Activated T-cell treated with anti-CD3 and anti-CD28 coated beads for 1 hour (primary cell): Measurements from ENCODE around the gene BTBD16.

Experiments
- DNase-seq: peaks from one replicate; pipeline ENCODE4 v3.0.0-alpha.2; 2020; ENCODE audit warnings: low read depth

BTBD16 gene

DNA sequence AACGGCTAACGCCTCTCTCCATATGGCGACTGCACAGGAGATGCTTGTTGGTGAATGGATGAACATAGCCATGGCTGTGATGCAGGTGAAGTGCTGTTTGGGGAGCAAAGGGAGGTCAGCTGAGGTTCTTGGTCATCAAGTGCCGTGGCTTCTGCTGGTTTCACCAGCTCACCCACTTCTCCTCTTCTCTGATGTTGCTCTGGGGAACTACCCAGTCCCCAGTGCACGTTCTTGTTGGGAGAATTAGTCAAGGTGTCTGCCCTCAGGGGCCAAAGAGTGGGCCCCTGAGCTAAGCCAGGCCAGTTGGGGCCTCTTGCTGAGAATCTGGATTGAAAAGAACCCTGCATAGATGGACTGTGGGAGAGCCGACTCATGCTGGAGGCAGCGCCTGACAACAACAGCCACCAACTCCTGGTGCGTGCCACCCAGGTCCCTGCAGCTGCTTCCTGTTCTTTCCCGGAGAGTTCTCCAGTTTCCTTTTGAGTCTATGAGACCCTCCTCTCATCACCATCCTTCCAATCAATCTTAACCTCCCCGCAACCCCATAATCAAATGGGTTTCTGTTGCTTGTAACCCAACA is 3.0 kb downstream of the BTBD16 start:
- DNase-seq: no peak

DNA sequence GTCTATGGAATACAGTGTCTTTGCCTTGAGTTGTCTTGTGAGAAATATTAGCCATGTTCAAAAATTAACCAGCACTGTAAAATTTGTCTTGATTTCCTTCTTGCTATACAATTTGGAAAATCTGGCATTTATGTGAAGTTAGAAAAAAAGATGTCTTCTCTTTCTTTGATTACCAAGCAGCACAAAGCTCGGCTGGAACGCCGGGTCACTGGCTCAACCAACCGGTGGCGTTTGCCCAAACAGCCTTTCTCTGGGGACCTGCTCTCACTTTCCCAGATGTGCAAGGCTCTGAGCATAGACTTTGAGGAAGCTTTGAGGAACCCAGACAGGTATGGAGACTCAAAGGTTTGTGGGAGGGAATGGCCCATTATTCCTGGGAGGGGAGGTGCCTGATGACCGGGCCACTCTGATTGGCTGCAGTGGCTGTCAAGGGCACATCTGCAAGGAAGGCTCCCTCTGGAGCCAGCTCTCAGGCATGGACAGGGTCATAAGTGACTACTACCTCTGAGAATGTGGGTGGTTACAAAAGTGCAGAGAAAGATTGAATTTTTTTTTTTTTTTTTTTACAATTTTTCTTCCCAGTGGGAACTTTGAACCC is 5.6 kb downstream of the BTBD16 start:
- no peak for DNase-seq

DNA sequence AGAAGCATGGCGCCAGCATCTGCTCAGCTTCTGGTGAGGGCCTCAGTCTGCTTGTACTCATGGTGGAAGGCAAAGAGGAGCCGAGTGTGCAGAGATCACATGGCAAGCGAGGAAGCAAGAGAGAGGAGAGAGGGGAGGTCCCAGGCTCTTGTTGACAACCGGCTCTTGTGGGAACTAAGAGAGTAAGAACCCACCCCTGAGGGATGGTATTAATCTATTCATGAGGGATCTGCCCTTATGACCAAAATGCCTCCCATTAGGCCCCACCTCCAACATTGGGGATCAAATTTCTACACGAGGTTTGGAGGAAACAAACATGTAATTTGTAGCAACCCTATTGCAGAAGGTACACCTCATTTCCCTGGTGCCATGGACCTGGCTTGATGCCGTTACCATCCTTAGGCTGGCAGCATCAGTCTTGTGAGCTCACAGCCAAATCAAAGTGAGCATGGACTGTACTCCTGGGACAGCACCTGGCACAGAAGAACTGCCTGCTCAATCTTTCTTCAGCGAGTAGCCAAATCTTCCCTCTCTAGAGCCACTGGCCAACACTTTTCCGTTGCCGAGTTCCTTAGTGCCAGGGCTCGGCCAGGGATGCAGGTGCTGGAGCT is 6.5 kb downstream of the BTBD16 start:
- DNase-seq: no peak

- DNase-seq: no peak
These were observed 8.6 kb downstream of the BTBD16 start for GRCh38 chr10:122279725-122280141.

GRCh38 chr10:122280156-122280555 is 9.1 kb downstream of the BTBD16 start:
- DNase-seq: no peak

- no peak for DNase-seq
These were observed 10.0 kb downstream of the BTBD16 start for GRCh38 chr10:122281018-122281626.

DNA sequence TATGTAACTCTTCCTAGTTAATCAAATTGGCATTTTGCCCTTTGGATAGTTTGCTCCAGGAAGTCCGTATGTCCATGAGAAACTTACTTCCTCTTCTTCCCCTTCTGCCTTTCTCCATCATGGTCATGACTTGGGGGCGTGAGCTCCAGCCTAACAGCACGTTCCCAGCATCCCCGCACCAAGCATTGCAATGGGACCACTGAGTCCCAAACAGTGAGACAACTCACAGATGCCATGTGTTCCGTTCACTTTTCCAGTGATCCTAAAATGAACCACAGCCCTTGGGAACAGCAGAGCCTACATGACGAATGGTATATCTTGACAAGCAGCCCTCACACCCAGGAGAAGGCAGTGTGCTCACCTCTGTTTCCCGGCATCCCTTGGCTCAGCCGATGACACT is 10.7 kb downstream of the BTBD16 start:
- DNase-seq: no peak

DNA sequence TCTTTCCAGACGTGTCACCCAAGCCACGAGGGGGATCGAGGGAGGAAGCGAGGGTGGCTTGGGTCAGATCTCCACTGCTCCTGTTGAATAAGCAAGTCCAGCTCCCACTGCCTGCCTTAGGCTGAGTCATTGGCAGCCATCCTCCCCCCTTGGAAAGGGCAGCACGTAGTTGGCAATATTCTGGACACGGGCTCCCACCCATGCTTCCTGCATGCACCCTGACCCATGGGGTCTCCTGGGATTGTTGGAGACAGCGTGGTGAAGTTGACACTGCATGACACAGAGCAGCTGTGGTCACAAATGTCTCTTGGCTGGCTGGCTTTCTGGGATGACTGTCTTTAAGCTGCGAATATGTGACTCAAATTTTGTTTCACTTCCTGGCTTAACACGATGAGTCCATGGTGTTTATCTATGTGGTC is 11.2 kb downstream of the BTBD16 start:
- DNase-seq: no peak

DNA sequence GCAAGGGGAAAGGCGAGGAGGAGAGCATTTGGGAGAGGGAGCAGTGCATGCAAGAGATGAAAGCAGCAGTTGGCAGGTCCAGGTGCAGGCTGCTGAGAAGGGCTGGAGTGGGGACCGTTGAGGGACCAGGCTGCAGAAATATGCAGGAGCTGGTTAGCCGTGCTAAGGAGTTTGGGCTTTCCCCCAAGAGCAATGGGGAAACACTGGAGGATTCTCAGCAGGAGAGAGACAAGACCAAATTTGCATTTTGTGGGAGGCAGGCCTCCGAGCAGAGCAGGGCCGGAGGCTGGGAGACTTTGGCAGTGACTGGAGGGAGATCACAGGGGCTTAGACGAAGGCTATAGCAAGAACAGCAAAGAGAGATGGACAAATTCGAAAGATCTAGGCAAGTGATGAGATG is 11.8 kb downstream of the BTBD16 start:
- DNase-seq: no peak

GRCh38 chr10:122285506-122286444 is 14.7 kb downstream of the BTBD16 start:
- DNase-seq: no peak

GRCh38 chr10:122286867-122287266 is 15.8 kb downstream of the BTBD16 start:
- no peak for DNase-seq

DNA sequence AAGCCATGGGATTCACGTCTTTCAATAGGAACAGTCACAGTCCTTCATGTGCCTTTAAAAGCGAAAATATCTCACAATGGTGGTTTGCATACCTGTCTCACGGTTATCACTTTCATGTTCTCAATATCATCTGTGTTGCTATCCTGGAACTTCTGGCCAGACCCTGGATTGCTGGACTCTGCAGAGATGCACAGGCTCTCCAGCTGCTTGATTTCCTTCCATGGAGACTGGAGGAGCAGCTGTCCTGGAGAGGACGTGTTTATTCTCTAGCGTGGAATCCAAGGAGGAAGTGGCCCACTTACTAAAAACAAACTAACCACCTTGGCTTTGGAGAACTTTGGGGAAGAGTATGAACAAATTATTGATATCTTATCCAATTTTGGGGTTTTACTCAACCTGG is 16.5 kb downstream of the BTBD16 start:
- no peak for DNase-seq

GRCh38 chr10:122288262-122288661 is 17.2 kb downstream of the BTBD16 start:
- no peak for DNase-seq

GRCh38 chr10:122288917-122289316 is 17.8 kb downstream of the BTBD16 start:
- DNase-seq: no peak

DNA sequence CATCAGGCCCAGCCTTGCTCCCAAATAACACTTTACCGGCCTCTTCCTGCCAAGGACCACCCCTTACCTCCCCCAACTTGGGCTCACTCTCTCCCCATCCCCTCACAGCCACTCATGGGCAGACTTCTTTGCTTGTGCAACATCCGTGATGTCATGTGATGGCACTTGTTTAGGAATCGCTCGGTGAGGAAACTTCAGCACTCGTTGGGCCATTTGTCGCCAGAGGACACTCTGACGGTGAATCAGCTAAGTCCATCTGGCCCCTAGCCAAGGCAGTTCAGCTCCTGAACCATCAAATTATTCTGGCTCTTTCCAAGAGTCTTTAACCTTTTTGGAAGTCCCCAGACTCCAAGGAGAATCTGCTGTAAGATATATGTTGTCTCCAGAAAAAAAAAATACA is 19.2 kb downstream of the BTBD16 start:
- no peak for DNase-seq

DNA sequence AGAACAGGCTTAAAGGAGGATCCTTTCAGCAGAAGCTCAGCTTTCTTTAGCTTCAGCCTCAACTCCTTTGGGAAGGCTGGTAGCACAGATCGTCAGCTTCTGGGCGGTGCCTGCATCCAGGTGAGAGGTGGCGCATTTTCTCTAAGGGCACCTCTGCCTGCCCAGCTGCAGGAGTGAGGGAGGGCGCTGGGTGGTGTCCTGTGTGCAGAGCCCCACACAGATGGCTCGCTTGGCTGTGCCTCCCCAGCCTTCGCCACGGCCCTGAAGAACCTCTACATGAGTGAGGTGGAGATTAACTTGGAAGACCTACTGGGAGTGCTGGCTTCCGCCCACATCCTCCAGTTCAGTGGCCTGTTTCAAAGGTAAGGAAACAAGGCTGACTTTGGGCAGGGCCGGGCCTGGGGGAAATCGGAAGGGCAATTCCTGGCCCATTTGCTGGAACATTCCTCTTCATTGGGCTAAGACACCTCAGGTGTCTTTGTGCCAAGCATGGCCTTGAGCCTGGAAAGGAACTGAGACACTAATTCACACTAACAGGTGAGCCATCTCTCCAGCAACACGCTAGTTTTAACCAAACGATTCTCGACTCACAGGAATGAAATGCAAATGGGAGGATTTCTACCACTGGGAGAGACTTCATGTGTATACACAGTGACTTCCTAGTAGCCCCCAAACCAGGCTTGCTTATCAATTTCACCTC is 19.9 kb downstream of the BTBD16 start:
- no peak for DNase-seq

DNA sequence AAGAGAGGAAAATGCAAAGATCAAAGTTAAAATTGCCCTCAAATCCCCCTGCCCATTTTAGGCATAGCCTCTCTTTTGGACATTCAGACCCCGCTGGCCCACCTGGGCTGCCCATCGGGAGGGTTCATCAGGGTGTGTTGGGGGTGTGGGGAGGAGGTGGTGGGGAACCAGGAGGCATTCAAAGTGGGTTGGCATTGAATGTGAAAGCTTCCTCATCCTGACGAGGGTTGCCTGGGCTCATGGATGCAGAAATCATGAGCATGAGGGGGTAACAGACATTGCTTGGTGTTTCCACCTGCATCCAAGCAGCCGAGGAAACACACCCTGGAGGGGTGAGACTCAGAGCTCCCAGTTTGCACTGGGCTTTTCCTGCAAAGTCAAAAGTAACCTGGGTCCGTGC is 20.6 kb downstream of the BTBD16 start:
- DNase-seq: no peak

DNA sequence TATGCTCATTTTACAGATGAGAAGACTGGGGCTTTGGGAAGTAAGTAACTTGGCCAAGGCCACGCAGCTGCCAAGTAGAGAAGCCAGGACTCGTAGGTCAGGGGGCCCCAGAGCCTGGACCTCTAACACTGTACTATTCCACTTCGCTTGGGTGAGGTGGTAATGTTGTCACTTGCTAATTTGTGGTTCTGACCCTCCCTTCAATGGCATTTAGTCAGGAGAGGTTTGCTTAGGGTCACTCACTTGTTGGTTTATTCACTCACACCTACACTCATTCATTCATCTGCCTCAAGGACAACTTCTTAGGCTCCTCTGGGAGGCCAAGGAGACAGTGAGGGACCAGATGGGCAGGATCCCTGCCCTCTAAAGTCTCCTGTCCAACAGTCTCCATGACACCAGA is 21.3 kb downstream of the BTBD16 start:
- DNase-seq: no peak

- DNase-seq: no peak
These were observed 22.3 kb downstream of the BTBD16 start for GRCh38 chr10:122293156-122293960.

DNA sequence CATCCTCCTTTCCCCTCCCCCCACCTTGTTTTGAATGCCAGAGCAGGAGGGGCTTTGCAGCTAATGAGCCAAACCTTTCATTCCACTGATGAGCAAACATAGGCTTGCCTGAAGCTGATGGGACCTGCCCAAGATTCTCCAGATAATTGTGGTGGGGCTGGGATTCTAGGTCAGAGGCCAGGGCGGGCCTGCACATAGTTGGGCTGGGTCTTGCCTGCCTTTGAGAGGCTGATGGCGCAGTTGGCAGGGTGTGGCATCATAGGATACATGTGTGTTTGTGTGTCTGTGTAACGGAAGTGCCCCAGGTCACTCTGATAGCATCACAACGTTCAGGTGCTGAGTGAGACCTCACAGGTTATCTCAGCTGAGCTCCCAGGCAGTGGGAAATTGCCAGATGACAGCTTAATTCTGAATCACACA is 22.9 kb downstream of the BTBD16 start:
- DNase-seq: no peak
